SK-N-SH treated with all-trans-retinoic acid at 6 μM for 48 hours (cell line): ENCODE data around the gene C12orf42.

Experiments
- ATAC-seq: fragments of 200-7000 bp; cut with Tn5 transposase; 3 replicates; pipeline ENCODE4 v1.9.1; 2020; ENCODE audit warnings: mild to moderate bottlenecking, moderate library complexity
- ARNTL ChIP-seq: fragments of 450-650 bp; formaldehyde crosslinking; IDR thresholded peaks from 2 replicates; pipeline ENCODE4 v1.5.0; 2020; ENCODE audit warnings: low read depth, mild to moderate bottlenecking, moderate library complexity, borderline replicate concordance
- BACH2 ChIP-seq: fragments of 250-450 bp; sonication (Bioruptor Pico); IDR thresholded peaks from 2 replicates; pipeline ENCODE4 v1.9.0; 2021; ENCODE audit warnings: mild to moderate bottlenecking, borderline replicate concordance
- CSDC2 ChIP-seq: fragments of 250-450 bp; sonication (Bioruptor Pico); IDR thresholded peaks from 2 replicates; pipeline ENCODE4 v1.5.0; 2020; ENCODE audit warnings: mild to moderate bottlenecking, moderate library complexity
- ESRRG ChIP-seq: fragments of 250-450 bp; sonication (Bioruptor Pico); IDR thresholded peaks from 2 replicates; pipeline ENCODE4 v1.6.1; 2021; ENCODE audit warnings: mild to moderate bottlenecking
- GLIS3 ChIP-seq: fragments of 250-450 bp; sonication (Bioruptor Pico); IDR thresholded peaks from 2 replicates; pipeline ENCODE4 v1.5.0; 2020; ENCODE audit warnings: mild to moderate bottlenecking, moderate library complexity
- ISL1 ChIP-seq: fragments of 250-450 bp; sonication (Bioruptor Pico); IDR thresholded peaks from 2 replicates; pipeline ENCODE4 v2.1.2; 2022; ENCODE audit warnings: mild to moderate bottlenecking, moderate library complexity
- PPARA ChIP-seq: fragments of 250-450 bp; sonication (Bioruptor Pico); IDR thresholded peaks from 2 replicates; pipeline ENCODE4 v1.5.0; 2020; ENCODE audit warnings: mild to moderate bottlenecking, borderline replicate concordance
- RARB ChIP-seq: fragments of 250-450 bp; sonication (Bioruptor Pico); IDR thresholded peaks from 2 replicates; pipeline ENCODE4 v1.8.0; 2021; ENCODE audit warnings: mild to moderate bottlenecking, moderate library complexity
- SNAI2 ChIP-seq: fragments of 250-450 bp; sonication (Bioruptor Pico); IDR thresholded peaks from 2 replicates; pipeline ENCODE4 v1.5.0; 2020; ENCODE audit warnings: mild to moderate bottlenecking, moderate library complexity
- TCF4 ChIP-seq: fragments of 250-450 bp; sonication (Bioruptor Pico); IDR thresholded peaks from 2 replicates; pipeline ENCODE4 v1.8.0; 2021; ENCODE audit warnings: mild to moderate bottlenecking, moderate library complexity, borderline replicate concordance
- TOX ChIP-seq: fragments of 250-450 bp; sonication (Bioruptor Pico); IDR thresholded peaks from 2 replicates; pipeline ENCODE4 v1.8.0; 2021; ENCODE audit warnings: mild to moderate bottlenecking, moderate library complexity, borderline replicate concordance
- ZC3H10 ChIP-seq: fragments of 250-450 bp; sonication (Bioruptor Pico); IDR thresholded peaks from 2 replicates; pipeline ENCODE4 v1.5.1; 2021; ENCODE audit warnings: mild to moderate bottlenecking, moderate library complexity
- ZFP3 ChIP-seq: fragments of 250-450 bp; sonication (Bioruptor Pico); IDR thresholded peaks from 2 replicates; pipeline ENCODE4 v1.5.0; 2020; ENCODE audit warnings: mild to moderate bottlenecking, moderate library complexity
- ZFP30 ChIP-seq: fragments of 450-650 bp; formaldehyde crosslinking; IDR thresholded peaks from 2 replicates; pipeline ENCODE4 v1.5.0; 2022; ENCODE audit warnings: mild to moderate bottlenecking, moderate library complexity
- ZNF565 ChIP-seq: fragments of 450-650 bp; formaldehyde crosslinking; conservative IDR thresholded peaks from 2 replicates; pipeline ENCODE4 v1.5.0; 2020; ENCODE audit warnings: low read depth, mild to moderate bottlenecking, moderate library complexity
- ZNF70 ChIP-seq: fragments of 450-650 bp; formaldehyde crosslinking; IDR thresholded peaks from 2 replicates; pipeline ENCODE4 v1.5.0; 2020; ENCODE audit warnings: mild to moderate bottlenecking, moderate library complexity
- TF ChIP-seq, protein P1 (sequence below): fragments of 250-450 bp; sonication (Bioruptor Pico); IDR thresholded peaks from 2 replicates; pipeline ENCODE4 v1.5.1; 2020; ENCODE audit warnings: low read depth, mild to moderate bottlenecking, moderate library complexity
- TF ChIP-seq, protein P2 (sequence below): fragments of 250-450 bp; sonication (Bioruptor Pico); IDR thresholded peaks from 2 replicates; pipeline ENCODE4 v1.5.1; 2021; ENCODE audit warnings: mild to moderate bottlenecking, moderate library complexity
- TF ChIP-seq, protein P3 (sequence below): fragments of 250-450 bp; sonication (Bioruptor Pico); IDR thresholded peaks from 2 replicates; pipeline ENCODE4 v1.8.0; 2020; ENCODE audit warnings: mild to moderate bottlenecking, moderate library complexity, borderline replicate concordance
- TF ChIP-seq, protein P4 (sequence below): fragments of 250-450 bp; sonication (Bioruptor Pico); IDR thresholded peaks from 2 replicates; pipeline ENCODE4 v1.5.0; 2020; ENCODE audit warnings: mild to moderate bottlenecking, moderate library complexity
- TF ChIP-seq, protein P5 (sequence below): fragments of 250-450 bp; sonication (Bioruptor Pico); IDR thresholded peaks from 2 replicates; pipeline ENCODE4 v1.8.0; 2021; ENCODE audit warnings: low read depth, mild to moderate bottlenecking, moderate library complexity, borderline replicate concordance

Gene C12orf42

DNA sequence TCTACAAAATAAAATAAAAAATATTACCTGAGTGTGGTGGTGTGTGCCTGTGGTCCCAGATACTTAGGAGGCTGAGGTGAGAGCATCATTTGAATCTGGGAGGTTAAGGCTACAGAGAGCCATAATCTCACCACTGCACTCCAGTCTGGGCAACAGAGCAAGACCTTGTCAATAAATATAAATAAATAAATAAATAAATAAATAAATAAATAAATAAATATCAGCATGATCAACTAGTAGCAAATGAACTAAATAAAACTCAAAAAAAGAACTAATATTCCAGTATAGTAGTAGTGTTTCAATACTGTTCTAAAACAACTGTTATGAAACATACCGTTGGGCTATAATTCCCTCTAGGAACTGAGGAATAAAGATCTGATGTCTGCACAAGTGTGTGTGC is 74.4 kb downstream of the C12orf42 start:
- no peak for ATAC-seq
- no peak for TF ChIP-seq ZNF565 (CRISPR knock-in tag)
- no peak for TF ChIP-seq ZFP30 (CRISPR knock-in tag)
- TF ChIP-seq, protein P1, sequence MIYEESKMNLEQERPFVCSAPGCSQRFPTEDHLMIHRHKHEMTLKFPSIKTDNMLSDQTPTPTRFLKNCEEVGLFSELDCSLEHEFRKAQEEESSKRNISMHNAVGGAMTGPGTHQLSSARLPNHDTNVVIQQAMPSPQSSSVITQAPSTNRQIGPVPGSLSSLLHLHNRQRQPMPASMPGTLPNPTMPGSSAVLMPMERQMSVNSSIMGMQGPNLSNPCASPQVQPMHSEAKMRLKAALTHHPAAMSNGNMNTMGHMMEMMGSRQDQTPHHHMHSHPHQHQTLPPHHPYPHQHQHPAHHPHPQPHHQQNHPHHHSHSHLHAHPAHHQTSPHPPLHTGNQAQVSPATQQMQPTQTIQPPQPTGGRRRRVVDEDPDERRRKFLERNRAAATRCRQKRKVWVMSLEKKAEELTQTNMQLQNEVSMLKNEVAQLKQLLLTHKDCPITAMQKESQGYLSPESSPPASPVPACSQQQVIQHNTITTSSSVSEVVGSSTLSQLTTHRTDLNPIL (CRISPR knock-in tag): no peak
- TF ChIP-seq TOX (CRISPR knock-in tag): no peak
- TF ChIP-seq ZNF70 (CRISPR knock-in tag): no peak
- no peak for TF ChIP-seq TCF4 (CRISPR knock-in tag)
- no peak for TF ChIP-seq ISL1
- no peak for TF ChIP-seq ESRRG (CRISPR knock-in tag)
- no peak for TF ChIP-seq ZFP3

DNA sequence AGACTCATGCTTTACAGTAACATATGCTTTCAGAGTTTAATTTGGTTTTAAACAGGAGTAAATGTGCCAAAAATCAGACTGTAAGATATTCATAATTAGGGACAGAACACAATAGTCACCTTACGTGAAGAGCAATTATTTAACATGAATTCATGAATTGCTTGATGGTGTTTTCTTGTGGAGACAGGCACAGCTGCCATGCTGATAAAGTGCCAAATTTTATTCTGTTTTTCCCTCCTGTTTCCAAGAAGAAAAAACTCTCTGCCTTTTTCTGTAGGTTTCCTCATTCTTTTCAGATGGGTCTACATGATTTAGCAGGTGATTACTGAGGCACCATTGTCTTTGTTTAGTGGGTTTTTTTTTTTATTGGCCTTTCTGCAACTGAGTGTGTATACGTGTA is 80.1 kb downstream of the C12orf42 start:
- no peak for ATAC-seq
- no peak for TF ChIP-seq ZFP3

DNA sequence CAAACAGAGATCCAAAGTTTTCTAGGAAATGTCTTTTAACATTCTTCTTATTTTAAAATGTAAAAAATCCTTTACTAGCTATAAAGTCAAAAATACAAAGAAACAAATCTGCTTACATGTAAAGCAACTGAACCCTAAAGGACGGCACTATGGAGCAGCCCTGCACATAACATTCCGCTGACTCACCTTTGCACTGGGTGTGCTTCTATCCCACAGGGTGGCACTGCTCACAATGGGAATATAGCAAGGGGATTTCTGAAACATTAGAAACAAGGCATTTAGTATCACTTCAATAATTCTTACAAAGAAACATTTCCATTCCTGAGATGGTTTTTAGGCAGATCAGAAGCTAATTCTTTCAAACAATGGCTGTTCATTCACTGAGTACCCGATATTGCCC is 94.3 kb downstream of the C12orf42 start:
- no peak for TF ChIP-seq TOX (CRISPR knock-in tag)
- no peak for TF ChIP-seq CSDC2 (CRISPR knock-in tag)
- TF ChIP-seq TCF4 (CRISPR knock-in tag): no peak
- TF ChIP-seq, protein P2, sequence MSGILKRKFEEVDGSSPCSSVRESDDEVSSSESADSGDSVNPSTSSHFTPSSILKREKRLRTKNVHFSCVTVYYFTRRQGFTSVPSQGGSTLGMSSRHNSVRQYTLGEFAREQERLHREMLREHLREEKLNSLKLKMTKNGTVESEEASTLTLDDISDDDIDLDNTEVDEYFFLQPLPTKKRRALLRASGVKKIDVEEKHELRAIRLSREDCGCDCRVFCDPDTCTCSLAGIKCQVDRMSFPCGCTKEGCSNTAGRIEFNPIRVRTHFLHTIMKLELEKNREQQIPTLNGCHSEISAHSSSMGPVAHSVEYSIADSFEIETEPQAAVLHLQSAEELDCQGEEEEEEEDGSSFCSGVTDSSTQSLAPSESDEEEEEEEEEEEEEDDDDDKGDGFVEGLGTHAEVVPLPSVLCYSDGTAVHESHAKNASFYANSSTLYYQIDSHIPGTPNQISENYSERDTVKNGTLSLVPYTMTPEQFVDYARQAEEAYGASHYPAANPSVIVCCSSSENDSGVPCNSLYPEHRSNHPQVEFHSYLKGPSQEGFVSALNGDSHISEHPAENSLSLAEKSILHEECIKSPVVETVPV (CRISPR knock-in tag): no peak
- TF ChIP-seq, protein P3, sequence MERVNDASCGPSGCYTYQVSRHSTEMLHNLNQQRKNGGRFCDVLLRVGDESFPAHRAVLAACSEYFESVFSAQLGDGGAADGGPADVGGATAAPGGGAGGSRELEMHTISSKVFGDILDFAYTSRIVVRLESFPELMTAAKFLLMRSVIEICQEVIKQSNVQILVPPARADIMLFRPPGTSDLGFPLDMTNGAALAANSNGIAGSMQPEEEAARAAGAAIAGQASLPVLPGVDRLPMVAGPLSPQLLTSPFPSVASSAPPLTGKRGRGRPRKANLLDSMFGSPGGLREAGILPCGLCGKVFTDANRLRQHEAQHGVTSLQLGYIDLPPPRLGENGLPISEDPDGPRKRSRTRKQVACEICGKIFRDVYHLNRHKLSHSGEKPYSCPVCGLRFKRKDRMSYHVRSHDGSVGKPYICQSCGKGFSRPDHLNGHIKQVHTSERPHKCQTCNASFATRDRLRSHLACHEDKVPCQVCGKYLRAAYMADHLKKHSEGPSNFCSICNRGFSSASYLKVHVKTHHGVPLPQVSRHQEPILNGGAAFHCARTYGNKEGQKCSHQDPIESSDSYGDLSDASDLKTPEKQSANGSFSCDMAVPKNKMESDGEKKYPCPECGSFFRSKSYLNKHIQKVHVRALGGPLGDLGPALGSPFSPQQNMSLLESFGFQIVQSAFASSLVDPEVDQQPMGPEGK (CRISPR knock-in tag): no peak
- TF ChIP-seq GLIS3 (CRISPR knock-in tag): no peak
- TF ChIP-seq, protein P4, sequence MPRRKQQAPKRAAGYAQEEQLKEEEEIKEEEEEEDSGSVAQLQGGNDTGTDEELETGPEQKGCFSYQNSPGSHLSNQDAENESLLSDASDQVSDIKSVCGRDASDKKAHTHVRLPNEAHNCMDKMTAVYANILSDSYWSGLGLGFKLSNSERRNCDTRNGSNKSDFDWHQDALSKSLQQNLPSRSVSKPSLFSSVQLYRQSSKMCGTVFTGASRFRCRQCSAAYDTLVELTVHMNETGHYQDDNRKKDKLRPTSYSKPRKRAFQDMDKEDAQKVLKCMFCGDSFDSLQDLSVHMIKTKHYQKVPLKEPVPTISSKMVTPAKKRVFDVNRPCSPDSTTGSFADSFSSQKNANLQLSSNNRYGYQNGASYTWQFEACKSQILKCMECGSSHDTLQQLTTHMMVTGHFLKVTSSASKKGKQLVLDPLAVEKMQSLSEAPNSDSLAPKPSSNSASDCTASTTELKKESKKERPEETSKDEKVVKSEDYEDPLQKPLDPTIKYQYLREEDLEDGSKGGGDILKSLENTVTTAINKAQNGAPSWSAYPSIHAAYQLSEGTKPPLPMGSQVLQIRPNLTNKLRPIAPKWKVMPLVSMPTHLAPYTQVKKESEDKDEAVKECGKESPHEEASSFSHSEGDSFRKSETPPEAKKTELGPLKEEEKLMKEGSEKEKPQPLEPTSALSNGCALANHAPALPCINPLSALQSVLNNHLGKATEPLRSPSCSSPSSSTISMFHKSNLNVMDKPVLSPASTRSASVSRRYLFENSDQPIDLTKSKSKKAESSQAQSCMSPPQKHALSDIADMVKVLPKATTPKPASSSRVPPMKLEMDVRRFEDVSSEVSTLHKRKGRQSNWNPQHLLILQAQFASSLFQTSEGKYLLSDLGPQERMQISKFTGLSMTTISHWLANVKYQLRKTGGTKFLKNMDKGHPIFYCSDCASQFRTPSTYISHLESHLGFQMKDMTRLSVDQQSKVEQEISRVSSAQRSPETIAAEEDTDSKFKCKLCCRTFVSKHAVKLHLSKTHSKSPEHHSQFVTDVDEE (CRISPR knock-in tag): no peak
- TF ChIP-seq, protein P5, sequence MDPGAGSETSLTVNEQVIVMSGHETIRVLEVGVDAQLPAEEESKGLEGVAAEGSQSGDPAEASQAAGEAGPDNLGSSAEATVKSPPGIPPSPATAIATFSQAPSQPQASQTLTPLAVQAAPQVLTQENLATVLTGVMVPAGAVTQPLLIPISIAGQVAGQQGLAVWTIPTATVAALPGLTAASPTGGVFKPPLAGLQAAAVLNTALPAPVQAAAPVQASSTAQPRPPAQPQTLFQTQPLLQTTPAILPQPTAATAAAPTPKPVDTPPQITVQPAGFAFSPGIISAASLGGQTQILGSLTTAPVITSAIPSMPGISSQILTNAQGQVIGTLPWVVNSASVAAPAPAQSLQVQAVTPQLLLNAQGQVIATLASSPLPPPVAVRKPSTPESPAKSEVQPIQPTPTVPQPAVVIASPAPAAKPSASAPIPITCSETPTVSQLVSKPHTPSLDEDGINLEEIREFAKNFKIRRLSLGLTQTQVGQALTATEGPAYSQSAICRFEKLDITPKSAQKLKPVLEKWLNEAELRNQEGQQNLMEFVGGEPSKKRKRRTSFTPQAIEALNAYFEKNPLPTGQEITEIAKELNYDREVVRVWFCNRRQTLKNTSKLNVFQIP (CRISPR knock-in tag): no peak
- TF ChIP-seq, protein P1 (CRISPR knock-in tag): no peak
- TF ChIP-seq RARB (CRISPR knock-in tag): no peak
- no peak for TF ChIP-seq ZC3H10 (CRISPR knock-in tag)
- no peak for TF ChIP-seq ESRRG (CRISPR knock-in tag)
- TF ChIP-seq BACH2: no peak
- TF ChIP-seq PPARA (CRISPR knock-in tag): no peak
- no peak for TF ChIP-seq ARNTL (CRISPR knock-in tag)
- no peak for TF ChIP-seq ISL1
- TF ChIP-seq ZFP30 (CRISPR knock-in tag): no peak
- no peak for TF ChIP-seq SNAI2 (CRISPR knock-in tag)
- TF ChIP-seq ZNF565 (CRISPR knock-in tag): no peak
- TF ChIP-seq, all 23 proteins: peak for 0
- ATAC-seq: no peak
